ENCODE results near the gene MBD6.

The MBD6 gene

DNA sequence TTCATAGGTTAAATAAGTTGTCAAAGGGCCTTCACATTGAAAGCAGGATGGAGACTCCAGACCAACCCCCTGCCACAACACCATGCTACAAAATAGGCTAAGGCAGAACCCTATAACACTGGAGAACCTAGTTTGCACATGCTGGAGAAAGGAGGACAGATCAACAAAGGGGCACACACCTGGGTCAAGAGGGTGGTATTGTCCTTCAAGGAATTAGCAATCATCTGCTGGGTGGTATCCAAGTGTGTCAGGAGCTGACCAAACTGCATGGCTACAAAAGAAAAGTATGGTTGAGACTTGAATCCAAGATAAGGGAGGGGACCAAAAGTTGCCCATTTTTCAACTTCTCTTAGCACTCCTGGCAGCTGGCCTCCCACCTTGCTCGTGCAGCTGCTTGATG is 9.2 kb downstream of the MBD6 start:
- DNase-seq, result no peak

DNA sequence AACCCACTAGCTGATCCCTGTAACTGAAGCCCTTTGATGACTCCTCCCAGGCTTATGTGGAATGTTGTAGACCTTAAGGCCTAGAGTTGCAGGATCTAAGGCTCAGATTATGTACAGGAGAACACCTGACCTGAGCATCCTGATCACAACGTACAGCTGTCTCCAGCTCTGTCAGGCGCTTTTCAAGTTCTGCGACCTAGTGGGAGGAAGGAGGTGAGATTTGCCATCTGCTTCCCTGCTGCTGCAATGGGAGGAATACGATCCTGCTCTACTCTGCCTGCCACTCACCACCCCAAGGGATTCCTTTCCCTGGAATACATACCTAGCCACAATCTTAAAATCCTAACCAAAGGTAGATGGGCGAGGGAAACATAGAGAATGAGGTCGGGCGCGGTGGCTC is 10.5 kb downstream of the MBD6 start:
- DNase-seq, result no peak

DNA sequence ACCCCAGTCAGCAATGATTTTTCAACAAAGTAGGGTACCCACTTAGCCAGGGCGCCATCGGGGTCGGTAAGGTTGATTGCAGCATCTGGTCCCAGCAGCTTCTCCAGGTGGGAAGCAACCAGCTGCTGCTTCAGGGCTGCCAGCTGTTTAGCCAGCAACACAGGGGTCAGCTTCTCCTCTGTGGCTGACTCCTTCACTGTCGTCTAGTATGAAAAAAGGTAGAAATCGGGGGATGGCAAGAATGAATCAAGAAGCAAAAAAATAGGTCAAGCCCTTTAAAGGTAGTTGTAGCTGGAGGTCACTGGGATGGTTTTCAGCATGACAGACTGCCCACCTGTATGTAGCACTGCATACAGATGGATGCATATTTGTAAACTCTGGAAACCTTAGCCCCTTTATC is 11.6 kb downstream of the MBD6 start:
- DNase-seq, result no peak

DNA sequence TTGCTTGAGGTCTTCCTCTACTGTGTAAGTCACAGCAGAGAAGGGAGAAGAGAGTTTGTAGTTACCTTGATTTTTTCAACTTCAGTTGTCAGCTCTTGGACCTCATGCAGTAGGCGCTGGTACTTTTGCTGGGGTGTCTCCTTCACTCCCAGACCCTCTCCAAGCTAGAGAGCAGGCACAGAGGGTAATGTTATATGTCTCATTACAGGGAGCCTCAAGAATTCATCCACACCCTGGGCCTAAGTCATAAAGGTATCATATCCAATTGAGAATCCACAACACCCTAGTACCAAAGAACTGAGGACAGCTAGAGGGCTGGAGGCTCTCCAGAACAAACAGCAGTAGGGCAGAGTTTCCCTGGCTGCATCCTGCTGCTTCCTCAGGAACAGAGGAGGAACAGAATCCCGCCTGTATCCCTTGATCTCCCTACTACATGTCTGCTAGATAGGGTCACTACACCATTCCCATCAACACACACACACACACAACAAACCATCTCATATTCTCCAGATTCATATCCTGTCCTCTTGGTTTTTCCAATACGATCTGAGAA is 12.4 kb downstream of the MBD6 start:
- DNase-seq, result no peak

DNA sequence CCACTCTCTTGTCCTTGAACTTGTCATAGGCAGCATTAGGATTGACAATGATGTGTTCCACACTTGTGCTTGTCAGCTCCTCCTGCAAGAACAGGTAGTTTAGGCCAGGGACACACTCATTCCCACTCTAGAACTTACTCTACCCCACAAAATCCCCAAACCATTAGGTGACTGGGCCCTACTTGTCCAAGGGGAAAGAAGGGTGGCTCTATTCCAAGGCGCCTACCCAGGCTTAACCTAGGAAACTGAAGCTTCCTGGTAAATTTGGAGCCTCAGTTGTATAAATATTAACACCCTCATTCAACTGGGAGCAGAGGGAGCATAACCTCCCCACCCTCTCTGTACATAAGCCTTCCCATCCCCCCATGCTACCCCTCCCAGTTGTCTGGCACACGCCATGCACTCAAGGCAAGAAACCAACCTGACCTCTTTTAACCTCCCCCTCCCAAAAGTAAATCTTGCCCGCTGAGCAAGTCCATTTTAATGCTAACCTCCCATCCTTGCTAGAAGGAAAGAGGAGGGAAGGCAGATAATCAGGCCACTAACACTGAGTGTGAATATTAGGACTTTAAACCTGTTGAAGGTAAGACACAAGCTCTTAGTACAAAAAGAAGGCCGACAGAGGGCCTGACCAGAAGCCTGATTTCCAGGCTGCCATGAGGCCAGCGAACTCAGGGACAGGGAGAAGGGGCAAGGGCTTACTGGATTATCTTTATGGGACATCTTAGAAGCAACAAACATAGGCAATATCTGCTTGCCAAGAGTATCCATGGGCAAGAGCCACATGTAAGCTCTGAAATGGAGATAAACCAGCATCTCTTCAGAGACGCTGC is 13.4 kb downstream of the MBD6 start:
- no peak for DNase-seq

- DNase-seq, result no peak
These were observed 13.9 kb downstream of the MBD6 start for GRCh38 chr12:57536597-57536942.

- DNase-seq, result no peak
These were observed 16.6 kb downstream of the MBD6 start for GRCh38 chr12:57539134-57539768.

DNA sequence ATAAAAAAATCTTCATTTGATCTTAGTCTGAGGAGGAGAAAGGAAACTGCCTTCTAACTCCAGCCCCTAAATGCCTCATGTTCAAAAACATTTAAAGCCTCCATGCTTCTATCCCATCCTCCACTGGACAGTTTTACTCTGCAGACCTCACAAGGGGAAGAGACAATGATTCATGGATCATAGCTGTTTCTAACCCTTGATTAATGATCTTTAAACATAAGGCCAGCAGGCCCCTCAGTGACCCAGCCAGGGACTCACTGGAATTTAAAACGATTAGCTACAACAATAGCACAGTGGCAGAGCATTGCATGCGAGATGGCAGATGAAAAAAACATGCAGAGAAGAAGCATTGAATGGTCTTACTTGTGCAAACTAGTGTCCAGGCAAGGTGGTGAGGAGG is 18.4 kb downstream of the MBD6 start:
- no peak for DNase-seq

DNA sequence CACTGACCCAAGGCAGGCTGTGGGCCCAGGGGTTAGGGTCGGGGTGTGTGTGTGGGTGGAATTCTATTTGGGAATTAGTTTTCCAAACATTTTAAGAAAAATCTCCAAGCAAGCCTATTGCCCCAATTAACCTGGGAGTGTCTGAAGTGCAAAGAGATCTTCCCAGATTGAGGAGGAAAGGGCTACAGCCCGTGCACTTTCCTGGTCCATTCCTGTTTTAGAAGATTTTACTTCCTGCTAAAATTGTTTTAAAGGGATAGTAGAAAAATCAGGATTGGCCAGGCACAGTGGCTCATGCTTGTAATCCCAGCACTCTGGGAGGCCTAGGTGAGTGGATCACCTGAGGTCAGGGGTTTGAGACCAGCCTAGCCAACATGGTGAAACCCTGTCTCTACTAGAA is 19.1 kb downstream of the MBD6 start:
- DNase-seq, result no peak

DNA sequence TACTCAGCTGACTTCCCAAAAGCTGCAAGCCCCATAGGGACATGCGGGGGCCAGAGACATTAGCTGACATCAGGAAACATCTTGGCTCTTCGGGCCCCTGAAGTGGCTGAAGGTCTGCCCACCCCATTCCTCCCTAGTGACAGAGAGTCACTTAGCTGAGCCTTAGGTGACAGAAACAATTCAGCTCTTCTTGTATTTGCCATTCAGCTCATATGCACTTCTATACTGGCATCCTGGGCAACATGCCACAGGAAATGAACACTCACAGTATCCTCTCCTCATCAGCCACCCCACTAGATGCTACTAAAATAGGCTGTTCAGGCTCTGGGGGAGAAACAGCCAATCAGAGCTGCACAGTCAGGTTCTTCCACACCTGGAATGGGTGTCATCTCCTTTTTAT is 21.0 kb downstream of the MBD6 start:
- peak; percentile 71 for DNase-seq

- DNase-seq, result peak; percentile 59
These were observed 23.3 kb downstream of the MBD6 start for GRCh38 chr12:57545809-57546437.

DNA sequence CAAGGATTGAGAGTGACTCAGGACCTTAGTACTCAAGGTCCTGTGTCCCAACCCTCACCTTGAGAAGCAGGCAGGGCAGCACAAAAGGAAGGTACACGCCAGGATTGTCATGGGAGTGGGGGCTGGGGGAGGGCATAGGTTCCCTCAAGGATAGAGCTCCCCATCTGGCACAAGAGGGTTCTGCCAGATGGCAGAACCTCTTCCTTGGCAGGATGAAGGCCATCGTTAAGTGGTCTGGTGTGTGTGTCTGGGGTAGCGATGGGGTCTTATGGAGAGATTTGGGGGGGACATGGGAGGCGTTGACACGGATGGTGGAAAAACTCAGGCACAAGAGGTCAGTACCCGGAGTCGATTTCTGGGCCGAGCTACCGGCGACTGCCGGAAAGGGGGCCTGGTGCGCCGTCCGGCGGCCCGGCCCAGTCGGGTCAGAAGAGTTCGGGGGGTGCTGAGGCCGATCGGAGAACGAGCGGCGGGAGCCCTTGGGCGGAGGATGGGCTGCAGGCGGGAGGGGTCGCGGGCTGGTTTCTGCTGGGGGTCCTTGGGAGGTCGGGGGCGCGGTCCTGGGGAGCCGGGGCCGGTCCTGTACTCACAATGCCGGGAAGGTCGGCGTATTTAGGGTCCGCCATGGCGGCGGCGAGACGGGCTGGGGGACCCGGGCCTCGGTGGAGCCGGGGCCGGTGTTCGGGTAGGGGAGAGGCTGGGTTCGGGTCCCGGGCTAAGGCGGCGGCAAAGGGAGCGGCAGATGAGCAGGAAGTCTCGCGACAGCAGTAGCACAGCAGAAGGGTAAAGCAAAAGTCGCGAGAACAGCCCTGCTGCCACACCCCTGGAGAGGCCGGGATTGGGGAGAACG is 24.0 kb downstream of the MBD6 start, which contains the start of gene DCTN2:
Gene DCTN2, minus strand, starts transcription at position 755 of the 850 bp plus-strand sequence. Its CDS starts 129 bp downstream, at position 626.
- DNase-seq, result peak; percentile 97

DNA sequence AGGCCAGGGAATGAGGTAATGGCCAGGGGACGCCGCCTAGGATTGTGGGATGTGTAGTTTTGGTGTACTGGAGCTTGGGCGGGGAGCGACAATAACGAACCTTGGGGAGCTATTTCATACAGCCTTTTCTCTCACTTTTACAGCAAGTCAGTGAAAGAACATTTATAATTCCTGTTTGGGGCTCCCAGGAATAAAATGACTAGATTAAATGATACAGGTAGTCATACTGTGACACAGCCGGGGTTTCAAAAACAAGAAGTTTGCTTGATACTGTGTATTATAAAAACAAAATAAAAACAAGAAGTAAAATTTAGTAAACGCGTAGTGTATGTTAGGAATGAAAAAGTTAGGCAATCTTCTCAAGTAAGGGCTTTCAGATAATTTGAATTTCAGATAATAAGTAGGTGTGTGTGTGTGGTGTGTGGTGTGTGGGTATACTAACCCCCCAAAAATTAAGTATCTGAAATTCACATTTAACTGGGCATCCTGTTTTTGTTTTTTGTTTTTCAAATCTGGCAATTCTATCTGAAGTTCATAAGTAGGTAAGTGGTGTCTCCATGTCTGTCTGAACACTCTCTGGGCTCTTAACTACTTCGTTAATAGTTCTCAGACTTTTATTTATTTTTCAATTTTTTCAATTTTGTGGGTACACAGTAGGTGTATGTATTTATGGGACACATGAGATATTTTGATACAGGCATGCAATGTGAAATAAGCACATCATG is 24.8 kb downstream of the MBD6 start:
- DNase-seq, result no peak

DNA sequence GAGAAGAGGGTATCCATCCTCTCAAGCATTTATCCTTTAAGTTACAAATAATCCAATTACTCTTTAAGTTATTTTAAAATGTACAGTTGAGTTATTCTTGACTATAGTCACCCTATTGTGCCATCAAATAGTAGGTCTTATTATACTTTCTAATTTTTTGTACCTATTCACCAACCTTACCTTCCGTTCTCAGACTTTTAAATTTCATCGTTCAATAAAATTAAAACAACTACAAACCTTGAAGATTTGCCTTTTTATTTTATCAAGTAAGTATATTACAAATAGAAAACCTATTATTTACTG is 25.3 kb downstream of the MBD6 start:
- no peak for DNase-seq

- no peak for DNase-seq
These were observed 25.9 kb downstream of the MBD6 start for GRCh38 chr12:57548488-57548887.

- no peak for DNase-seq
These were observed 26.7 kb downstream of the MBD6 start for GRCh38 chr12:57549203-57549908.

- peak; percentile 56 for DNase-seq
These were observed 27.5 kb downstream of the MBD6 start, which contains the start of gene KIF5A for GRCh38 chr12:57549909-57550640. Gene KIF5A (plus strand): TSS chr12:57550044. CDS start chr12:57550272, 228 bp downstream.

DNA sequence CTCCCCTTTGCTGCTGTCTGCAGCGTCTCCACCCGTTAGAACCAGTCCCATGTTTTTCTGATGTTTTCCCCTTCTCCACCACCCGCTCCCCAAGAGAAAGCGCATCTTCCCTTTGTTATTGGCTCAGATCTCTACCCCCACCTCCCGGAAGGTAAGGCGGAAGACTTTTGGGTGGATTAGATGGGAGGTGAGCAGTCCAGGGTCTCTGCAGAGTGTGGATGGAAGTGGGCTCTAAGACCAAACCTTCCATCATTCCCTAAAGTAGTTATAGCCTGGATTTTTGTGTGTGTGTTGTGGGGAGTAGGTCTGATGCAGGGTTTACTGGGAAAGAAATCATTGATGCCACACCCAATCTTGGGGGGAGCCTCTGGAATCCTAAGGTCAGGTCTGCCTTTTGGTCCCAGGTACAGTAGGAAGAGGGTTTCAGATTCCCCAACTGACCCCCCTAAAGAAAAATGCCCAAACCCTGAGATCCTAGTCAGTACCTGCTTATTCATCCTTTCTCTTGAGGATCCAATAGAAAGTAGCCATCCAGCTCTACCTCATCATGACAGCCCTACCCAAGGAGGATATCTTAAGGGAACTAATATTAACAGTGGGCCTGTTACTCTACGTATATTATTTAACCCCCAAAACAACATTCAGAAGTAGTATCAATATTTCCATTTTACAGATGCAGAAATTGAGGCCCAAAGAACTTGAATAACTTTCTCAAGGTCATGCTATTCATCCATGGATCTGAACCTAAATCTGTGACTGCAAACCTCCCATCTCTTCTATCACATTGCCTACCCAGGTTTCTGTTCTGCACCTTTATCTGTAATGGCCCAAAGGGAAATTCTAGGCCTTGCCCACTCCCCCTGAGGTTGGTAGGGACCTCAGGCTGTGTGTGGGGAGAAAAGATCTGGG is 28.3 kb downstream of the MBD6 start:
- no peak for DNase-seq

GRCh38 chr12:57551637-57552305 is 29.1 kb downstream of the MBD6 start:
- DNase-seq, result no peak

Data from NCI-H510A (cell line).